Esophagus muscularis mucosa (tissue), 4 donors: ENCODE data around the gene ADD3.

ENCODE experiments used
- CTCF ChIP-seq, 3 experiments: fragments of 200-600 bp in 2 of 3; fragments of 450-650 bp in 1 of 3; sonication (generic) in 2 of 3; IDR thresholded peaks; one replicate each; pipeline ENCODE4 v1.5.1; 2017 to 2019; ENCODE audit warnings: antibody characterized with exemption in 3 of 3, mild to moderate bottlenecking in 2 of 3, moderate library complexity in 1 of 3
- EP300 ChIP-seq: sonication (generic); formaldehyde crosslinking; IDR thresholded peaks from one replicate; pipeline ENCODE4 v1.6.1; 2017; ENCODE audit warnings: antibody characterized with exemption
- POLR2A ChIP-seq: fragments of 450-650 bp; IDR thresholded peaks from one replicate; pipeline ENCODE4 v1.6.1; 2017; ENCODE audit warnings: antibody characterized with exemption, moderate library complexity, mild to moderate bottlenecking, low read depth
- POLR2AphosphoS5 ChIP-seq, 2 donors: sonication (generic); formaldehyde crosslinking; IDR thresholded peaks; one replicate each; pipeline ENCODE4 v1.6.1; 2017; ENCODE audit warnings: antibody characterized with exemption in 2 of 2

- no peak for TF ChIP-seq EP300
- no peak for TF ChIP-seq CTCF (IDR thresholded peaks at IDR 0.05)
- TF ChIP-seq POLR2A, result no peak
- no peak for TF ChIP-seq POLR2AphosphoS5 (IDR thresholded peaks at IDR 0.05)
Observed at GRCh38 chr10:110110338-110110737, 102.6 kb downstream of the ADD3 start.
